HG03066 (cell line): Measurements from ENCODE around the gene KCNAB1.
A peak's percentile ranks its signal among the peaks of the same experiment; 100 is the strongest.

Source experiments
- ATAC-seq: cut with Tn5 transposase; IDR thresholded peaks from one replicate; pipeline ENCODE4 v1.9.1; 2021; ENCODE audit warnings: low read depth; ENCODE audit not compliant: unreplicated experiment

Gene KCNAB1

DNA sequence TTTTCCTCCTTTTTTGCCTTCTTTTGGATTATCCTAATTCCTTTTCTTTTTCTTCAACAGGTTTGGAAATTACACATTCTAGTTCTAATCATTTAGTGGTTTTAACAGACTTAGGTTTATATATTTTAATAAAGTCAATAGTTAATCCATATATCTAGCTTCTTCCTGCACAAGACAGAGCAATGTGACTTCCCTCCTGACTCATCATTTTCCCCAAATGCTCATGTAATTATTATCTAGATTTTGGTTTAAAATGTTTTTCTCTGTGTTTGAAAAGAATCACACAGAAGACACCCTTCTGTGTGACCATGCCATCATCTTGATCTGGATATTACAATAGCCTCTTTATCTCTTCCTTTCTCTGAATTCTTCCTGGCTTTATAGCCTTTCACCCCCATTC lies 463.1 kb downstream of the KCNAB1 start:
- ATAC-seq, result no peak

DNA sequence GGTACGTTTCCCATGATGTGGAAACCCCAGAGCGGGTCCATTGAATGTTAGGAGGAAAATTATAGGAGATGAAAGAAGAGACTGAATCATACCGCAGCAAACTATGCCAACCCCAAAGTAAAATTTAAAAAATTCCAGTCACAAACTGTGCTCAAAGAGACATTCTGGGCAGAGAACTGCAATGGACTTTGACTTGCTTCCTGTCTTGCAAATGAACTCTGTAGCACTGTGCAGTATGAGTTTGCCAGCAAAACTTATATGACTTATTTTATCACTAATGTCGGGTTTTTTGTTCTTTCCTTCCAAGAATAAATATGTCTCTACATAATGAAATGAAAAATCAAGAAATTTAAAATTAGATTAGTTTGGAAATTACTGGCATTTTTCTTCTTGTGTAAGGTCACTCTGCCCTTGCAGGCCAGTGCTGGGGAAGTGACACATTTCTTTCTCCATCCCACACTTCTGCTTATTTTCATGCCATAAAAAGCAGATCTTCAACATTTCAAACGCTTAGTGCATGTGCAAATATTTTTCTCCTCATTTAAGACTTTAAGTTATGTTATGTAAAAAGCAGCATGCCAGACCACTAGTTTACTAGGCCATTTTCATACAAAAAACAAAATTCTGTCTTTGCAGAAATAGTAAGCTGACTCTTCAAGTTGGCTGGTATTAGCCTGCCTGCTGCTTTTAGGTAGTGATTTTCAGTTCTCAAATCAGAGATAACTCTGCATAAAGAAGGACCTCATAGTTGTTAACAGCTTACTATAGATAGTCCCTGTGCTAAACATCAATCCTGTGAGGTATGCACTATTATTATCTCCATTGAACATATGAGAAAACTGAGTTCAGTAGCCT lies 466.8 kb downstream of the KCNAB1 start:
- ATAC-seq, result peak; percentile 45

DNA sequence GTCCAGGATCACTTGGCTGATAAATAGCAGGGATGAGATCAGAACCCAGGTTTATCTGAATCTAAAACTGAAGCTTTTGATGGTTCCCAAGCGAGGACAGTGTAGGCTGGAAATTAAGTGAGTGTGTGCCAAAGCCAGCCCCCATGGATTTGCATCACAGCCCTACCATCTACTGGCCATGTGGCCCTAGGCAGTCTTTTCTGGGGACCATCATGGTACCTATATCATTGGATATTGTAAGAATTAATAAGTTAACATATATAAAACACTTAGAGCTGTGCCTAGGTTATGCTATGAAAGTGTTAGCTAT lies 467.3 kb downstream of the KCNAB1 start:
- ATAC-seq, result peak; percentile 12
